Endometrium (tissue), 2 donors: ENCODE results near the gene LIPC.

Experiments used
- FAIRE-seq: peaks from 2 replicates; lab custom pipeline; 2012; peaks lifted over from hg19 to GRCh38; lab: Jason Lieb, UNC
- donor health status: control.
- donor health status: control.

LIPC gene

DNA sequence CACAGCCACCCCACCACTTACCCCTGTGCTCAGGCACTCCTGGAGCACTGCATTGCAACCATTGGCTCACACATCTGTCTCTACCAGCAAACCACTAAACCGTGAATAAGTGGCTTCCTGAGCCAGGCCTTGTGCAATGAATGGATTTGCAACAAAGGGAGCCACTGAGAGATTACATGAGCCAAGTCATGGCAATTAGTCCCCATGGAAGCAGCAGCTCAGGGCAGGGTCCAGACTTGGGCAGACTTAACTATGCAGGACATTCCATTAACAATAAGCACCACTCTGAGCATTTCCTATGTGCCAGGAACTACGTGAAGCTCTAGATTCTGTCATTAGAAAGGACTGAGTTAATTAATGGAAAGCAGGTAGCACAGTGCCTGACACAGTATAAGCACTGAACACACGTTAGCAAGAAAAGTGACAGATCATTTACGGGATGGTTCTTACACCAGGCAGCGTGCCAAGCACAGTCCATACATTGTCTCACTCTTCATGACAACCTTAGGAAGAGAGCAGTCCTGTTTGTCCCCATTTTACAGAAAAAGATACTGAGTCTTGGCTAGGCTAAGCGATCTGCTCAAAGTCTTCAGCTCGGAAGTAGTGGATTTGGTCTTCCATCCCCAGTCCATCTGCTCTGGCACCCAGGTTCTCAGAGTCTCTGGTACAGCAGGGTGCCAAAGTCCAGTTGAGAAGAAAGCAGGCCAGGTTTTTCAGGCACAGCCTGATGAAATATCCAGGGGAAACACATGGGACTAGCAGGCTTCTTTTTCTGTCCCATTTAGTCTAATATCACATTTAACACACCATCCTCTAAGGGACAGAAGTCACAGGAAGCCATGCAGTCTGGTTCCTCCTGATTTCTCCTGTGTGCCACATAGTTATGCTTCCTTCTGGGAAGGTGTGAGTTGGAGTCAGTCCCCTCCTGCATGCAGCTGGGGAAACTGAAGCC is 44.1 kb downstream of the LIPC start:
- no peak for FAIRE-seq

DNA sequence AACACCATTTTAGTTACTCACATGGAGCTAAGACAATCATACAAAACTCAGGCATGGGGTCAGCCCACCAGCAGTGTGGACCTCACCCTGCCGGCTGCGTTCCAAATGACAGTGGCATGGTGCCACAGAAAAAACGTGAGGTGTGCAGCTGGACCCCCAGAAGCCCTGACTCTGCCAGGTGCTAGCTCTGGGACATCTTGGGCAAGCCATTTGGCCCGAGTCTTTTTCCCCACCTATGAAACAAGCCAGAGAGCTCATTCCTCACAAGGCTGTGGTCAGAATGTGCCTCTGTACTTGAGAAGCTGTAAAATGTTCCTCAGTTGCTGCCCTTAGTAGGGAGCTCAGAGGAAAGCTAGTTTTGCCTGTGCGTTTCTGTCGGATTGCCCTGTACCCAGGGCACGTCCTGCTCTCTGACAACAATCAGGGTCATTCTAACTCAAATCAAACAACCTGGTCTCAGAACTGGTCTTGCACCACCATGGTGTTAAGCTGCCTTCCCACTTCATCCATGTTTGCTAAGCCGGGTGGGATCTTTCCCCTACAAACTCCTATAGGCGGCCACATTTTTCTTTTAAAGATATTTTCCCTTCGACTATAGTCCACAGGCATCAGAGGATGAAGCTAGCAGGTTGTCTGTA is 44.9 kb downstream of the LIPC start:
- FAIRE-seq = no peak

DNA sequence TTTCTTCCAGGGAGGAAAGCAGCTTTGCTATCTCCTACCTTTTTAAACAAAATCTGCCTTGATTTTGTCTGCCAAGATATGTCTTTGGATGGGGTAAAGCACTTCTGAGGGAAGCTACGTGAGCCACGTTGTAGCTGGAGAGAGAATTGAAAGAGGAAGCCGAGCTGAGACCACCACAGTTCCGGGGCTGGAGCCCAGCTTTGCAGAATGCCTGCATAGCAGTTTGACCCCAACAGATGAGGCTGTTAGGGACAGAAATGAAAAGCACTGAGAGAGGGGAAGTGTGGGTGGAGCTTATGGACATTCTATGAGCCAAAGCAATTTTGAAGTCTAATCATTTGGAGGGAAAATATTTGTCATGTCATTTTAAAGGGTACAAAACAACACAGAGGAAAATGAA is 45.4 kb downstream of the LIPC start:
- no peak for FAIRE-seq

DNA sequence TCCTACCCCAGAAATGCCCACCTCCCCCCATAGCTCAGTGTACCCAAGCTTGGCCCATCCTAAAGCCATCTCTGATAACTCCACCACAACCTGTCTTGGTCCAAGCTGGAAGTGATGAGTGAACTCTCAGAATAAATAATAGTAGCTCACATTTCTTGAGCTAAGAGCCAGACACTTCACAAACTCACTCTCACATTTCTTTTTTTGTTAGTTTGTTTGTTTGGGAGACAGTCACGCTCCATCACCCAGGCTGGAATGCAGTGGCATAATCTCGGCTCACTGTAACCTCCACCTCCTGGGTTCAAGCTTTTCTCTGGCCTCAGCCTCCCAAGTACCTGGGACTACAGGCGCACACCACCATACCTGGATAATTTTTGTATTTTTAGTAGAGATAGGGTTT is 46.2 kb downstream of the LIPC start:
- FAIRE-seq = no peak

DNA sequence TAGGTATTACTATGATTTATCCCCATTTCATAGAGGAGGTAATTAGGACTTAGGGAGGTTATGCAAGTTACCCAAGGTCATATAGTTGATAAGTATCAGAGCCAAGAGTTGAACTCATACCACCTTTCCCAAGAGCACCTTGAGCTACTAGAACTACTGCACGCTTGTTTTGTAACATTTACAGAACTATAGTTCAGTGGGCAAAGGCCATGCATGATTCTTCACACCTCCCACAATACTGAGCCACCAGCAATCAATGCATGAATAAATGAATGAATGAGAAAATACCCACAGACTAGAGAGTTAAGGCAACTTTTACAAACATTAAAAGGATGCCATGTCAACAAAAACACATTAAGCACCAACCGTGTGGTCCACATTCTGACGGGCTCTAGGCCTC is 46.8 kb downstream of the LIPC start:
- no peak for FAIRE-seq

DNA sequence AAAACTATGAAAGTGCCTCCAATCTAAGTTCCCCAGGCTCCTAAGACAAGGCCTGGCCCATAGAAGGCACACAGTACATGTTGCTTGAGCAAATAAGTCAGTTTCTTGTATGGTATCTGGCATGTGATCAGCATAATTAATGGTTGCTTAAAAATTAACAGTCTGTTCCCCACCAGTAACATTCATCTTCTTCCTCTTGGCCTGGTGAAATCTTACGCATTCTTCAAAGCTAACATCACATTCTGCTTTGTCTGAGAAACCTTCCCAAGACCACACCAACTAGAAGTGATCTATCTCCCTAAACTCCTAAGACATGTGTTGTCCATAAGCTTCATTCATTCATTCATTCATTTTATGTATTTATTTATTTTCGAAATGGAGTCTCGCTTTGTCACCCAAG is 48.1 kb downstream of the LIPC start:
- FAIRE-seq = no peak

DNA sequence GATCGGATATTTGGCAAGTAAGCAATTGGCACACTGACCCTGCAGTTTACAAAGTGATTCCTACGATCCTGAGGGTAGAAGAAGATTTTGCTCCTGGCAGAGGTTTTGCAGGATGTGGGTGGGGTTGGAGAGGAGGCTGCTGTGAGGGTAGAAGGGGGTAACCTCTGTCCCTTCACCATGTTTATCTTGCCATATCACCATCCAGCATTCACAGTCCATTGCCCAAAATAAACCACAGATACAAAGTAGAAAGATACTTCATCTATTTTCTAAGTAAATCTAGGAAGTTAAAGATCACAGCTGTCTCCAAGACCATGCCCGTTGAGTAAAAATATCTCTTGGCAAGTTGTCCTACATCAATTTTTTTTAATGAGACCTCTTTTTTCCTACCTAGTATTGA is 51.6 kb downstream of the LIPC start:
- no peak for FAIRE-seq

DNA sequence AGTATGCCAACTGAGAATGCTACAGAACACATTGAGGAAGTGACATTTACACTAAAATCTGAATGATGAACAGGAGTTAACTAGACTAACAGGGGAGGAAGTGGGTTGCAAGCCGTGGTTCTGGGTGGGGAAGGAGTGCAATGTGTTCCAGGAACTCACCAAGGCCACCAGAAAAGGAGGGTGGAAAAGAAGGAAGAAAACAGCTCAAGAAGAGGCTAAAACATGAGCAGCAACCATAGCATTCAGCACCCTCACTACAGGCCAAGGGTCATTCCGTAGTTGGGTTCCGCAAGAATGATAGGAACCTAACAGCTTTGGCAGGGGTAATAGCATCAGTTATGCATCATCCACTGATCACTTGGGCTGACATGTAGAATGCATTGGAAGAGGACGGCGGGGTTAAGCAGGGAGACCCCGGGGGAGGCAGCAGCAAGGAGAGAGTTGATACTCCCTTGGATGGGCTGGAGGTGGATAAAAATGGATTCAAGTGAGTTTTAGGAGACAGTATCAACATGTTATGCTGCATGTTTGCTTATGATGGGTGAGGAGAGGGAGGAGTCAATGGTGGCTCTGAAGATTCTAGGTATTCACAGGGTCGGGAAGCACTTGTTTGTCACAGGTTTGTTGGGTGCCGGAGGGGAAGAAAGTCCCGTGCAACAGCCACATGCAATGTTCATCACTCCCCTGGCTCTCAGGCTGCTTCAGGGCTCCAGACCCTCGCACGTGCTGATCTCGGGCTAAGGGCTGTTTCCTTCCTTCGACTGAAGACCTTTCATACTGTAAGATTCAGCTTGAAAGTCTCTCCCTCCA is 53.2 kb downstream of the LIPC start:
- FAIRE-seq = no peak

DNA sequence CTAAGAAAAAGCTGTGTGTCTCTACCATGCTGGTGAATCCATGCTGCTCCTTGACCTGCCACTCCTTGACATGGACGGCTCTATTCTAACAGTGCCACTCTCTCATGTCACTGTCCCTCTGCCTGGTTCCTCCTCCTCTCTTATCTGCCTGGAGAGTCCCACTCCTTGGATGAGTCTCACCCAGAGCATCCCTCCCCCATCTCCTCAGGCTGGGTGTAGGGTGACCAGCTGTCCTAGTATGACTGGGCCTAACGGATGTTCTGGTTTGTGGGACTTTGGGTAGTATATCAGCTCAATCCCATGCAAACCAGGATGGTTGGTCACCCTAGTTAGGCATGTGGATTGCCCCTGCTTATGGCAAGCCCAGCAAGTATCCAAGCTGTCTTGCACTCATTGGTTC is 54.3 kb downstream of the LIPC start:
- FAIRE-seq = no peak

DNA sequence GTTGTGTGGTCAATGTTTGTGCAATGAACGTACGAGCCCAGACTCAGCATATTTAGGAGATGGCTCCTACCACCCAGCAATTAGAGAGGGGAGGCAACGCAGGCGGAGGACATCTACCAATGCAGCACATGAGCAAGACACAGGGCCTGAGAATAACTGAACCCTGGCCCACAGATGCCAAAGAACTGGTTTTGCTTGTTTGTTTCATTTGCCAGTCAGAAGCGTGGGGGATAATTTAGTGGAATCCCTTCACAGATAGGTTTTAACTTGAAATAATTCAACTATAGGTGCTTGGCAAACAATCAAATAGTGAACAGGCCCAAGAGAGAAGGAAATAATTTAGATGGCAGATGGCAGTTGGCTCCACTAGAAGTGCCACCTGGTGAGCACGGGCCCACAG is 54.8 kb downstream of the LIPC start:
- no peak for FAIRE-seq

DNA sequence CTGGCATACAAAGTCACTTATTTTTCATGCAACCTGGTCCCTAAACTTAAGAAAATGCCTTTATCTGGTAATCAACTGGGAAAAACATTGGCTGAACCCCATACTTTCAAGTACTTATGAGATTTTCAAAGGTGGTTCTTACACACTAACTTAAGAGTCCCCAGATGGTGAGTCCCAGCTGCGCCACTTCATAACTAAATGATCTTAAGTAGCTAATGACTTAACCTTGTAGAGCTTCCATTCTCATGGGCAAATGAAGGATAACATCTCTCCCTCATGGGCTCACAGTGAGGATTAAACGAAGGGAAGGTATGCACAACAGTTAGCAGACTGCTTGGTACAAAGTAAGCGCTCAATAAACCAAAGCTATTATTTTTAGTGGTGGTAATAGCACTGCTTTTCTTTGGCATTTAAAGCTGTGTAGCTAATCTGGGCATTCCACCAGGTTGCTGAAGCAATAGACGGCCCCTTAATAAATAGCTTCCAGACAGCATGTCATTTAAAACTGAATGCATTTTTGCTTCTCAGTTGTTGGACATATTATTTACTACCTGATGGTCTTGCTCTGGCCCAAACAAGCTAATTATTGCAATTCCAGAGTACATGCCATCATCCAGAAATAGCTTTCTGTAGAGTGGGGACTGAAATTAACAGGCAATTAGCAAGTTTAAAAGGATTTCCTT is 55.4 kb downstream of the LIPC start:
- no peak for FAIRE-seq

DNA sequence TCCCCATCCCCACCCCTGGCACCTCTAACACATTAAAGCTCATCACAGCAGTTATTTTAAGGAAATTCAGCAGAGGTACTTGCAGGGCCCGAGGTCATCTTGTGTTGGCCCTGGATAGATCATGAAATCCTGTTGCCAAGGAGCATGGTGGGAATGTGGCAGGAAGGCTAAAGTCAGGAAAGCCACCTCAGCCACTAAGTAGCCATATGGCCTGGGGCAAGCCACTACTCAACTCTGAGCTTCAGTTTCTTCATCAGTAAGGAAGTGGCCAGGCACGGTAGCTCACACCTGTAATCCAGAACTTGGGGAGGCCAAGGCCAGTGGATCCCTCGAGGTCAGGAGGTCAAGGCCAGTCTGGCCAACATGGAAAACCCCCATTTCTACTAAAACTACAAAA is 55.9 kb downstream of the LIPC start:
- FAIRE-seq = no peak

DNA sequence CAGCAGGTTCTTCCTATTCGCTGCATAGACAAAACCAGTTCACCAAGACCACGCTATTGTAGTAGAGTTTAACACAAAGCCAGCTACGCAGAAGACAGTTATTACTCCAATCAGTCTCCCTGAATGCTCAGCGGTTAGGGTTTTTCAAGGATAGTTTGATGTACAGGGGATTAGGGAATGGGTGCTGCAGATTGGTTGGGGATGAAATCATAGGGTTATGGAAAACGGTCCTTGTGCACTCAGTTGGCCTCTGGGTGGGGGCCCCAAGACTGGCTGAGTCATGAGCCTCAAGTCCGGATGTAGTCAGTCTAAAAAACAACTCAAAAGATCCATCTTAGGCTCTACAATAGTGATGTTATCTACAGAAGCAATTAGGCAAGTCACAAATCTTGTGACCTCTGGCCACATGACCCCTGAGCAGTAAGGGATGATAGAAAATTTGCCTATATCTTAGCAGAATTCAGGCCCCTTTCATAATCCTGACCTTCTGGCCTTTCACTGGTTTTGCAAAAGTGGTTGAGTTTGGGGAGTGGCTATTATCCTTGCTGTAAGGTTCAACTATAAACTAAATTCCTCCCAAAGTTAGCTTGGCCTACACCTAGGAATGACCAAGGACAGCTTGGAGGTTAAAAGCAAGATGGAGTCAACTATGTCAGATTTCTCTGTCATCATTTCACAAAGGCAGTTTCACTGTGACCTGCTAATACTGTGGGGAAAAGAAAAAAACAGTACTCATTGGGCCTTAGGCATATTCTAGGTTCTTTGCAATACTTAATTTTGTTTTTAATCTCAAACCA is 57.7 kb downstream of the LIPC start:
- no peak for FAIRE-seq

DNA sequence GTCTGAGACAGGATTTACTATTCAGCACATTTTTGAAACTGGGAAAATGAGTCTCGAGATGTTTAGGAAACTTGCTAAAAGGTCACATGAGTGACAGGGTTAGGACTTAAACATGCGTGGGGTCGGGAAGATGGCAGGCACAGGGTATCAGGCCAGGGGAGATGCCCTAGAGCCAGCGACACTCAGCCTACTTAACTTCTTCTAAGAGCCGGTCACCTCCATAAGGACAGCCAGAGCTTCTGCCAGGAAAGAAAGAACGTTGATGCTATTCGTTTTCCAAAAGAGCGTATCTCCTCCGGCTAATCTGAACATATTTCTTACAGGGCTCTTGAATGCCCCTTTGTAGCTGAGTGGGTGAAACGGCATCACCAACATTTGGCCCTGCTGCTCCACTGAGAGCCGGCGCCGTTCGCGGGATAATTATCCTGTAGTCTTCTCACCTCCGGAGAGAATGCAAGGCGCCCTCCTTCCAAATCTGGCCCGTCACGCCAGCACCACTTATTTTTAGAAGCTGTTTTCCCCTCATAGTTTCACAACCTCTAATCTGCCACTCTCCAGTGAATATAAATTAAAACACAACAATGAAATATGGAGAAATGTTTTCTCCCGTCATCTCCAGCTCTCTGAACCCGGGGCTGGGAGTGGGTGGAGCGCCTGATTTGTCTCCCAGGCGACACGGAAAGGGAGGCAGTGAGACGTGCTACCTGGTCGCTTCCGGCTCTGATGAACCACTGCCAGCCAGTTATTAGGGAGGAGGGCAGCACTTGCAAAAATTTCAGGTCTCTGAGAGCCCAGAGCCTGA is 58.5 kb downstream of the LIPC start:
- no peak for FAIRE-seq

DNA sequence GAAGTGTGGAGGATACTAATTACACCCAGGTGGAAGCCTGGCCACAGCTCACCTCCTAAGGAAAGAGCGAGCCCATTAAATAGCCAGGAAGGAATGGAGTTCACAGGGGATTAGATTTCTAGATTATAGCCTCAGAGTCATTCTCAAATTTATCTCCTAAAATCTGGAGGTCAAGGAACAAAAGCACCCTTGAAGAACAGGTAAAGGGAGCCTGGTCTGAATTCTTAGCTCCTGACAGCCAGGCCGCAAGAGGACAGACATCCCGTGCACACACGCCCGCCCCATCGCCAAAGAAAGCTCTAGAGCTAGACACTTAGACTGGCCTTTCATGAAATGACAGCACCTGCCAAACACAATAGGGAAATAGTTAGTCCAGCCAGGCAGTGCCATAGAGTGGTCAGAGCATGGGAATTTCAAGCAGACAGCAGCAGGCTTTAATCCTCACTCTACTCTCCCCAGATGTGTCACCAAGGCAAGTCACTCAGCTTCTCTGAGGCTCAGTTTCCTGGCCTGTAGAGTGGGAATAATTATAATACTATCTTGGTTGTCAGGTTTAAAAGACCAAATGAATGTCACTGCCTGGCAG is 59.2 kb downstream of the LIPC start:
- no peak for FAIRE-seq

DNA sequence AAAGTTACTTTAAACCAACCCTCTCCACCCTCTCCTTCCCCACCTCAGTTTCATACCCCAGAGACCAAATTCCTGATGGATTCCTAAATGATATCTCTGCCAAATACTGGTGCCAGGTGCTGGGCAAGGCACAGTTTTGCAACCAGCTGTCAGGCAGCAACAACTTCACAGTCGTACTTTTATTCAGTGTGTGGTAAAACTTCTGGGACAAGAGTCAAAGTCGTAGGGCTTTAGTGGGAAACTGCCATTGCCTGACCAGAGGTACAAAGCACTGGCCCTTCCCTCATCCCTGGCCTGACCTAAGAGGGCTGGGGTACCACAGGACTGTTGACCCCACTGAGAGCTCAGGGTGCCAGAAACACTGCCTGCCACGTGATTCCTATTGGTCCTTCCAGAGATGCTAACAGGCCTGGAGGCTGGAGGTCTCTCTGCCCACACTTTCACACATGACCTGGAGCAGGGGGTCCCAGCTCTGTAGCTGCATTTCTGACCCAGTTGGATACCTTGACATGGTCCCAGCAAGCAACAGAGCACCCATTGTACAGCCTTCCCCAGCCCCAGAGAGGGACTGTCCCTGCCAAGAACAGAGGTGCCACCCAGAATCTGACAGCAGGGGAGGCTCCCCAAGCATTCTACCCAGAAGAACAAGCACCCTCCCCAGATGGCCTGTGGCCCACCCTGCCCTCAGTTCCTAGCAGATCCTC is 59.9 kb downstream of the LIPC start:
- FAIRE-seq = no peak

DNA sequence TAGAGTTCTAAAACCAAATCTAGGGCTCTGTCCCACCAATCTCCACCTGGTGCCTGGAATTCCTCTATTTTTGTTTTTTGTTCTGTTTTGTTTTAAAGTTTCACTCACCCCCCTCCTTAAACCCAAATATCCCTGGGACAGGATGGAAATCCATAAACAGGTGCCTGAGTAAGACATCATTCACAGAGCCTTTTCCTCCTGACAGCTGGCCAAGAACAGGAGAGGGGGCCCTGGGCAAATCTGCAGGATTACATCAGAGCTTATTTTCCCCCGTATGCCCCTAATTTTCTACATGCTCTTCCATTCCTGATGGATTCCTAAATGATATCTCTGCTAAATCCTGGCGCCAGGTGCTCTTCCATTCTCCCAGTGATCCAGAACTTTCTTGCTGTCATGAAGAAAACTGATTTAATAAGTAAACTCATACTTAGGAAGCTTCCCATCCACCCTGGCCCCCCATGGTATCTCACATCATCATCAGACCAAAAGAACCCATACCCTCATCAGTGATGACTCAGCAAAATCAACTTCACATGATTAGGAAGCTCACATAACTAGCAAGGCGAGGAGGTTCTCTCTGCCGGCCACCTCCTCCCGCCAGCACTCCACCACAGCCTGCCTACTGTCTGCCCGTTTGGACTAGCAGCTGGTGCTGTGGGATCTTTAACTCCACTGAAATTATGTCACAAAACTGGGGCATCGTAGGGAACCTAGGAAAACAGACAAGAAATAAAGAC is 61.0 kb downstream of the LIPC start:
- no peak for FAIRE-seq

DNA sequence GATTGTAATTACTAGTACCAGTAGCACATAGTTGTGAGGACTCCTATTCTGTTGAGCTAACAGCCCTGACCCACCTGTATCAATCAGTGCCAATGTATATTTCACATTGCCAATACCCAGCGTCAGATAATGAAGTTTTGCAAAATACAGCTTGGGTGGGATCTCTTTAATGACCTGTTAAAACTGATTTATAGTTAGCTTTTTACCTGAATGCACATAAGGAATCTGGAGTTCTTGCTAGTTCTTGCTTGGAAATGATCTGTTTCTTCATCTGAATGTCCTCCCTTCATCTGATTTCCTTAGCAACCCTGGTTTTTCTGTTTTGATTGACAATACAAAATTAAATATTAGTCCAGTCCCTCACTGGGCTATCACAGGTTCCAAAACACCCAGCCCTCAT is 62.8 kb downstream of the LIPC start:
- FAIRE-seq = no peak

DNA sequence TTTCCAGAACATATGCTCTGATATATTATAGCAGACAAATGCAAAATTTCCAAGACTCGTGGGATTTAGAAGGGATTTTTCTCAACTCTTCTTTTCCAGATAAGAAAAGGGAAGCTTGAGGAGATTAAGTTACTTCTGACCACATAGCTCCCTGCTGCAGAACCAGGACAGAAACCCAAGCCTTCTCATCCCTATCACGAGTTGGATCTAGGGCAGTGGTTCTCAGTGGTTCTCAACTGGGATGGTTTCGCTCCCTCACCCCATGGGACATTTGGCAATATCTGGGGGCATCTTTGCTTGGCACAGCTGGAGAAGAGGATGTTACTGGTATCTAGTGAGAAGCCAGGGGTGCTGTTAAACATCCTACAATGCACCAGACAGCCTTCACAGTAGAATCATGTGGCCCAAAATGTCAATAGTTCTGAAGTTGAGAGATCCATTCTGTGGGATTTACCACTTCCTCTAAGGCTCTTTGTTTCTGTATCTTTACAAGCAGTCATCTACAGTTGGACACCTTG is 64.2 kb downstream of the LIPC start:
- FAIRE-seq = no peak
